LHCN-M2 (cell line): ENCODE measurements around the gene CORO1C. TPM values are rescaled to one million over a fixed set of nuclear protein-coding genes. Genes with fewer than 3 reads are reported as not detected.

Experiments
- DNase-seq: peaks from one replicate; pipeline ENCODE4 v3.0.0-alpha.2; 2012; ENCODE audit warnings: low read depth
- total RNA-seq: library from RNA; depleted of rRNA; stranded (reverse); fragments of >200 nt; gene quantifications from 2 replicates; pipeline ENCODE4 v1.2.3, GENCODE V29; 2014

The CORO1C gene
- total RNA-seq, 1 experiment from 2014 or later, result 172 TPM

GRCh38 chr12:108724890-108725151, 6.5 kb downstream of the CORO1C start:
- no peak for DNase-seq

- DNase-seq, result peak; percentile 66
Measured at GRCh38 chr12:108724054-108724889, 7.0 kb downstream of the CORO1C start.

GRCh38 chr12:108722992-108723766, 8.1 kb downstream of the CORO1C start:
- DNase-seq, result peak; percentile 78

- DNase-seq, result no peak
Measured at GRCh38 chr12:108722463-108722862, 8.9 kb downstream of the CORO1C start.

GRCh38 chr12:108721824-108722223, 9.5 kb downstream of the CORO1C start:
- no peak for DNase-seq

GRCh38 chr12:108720757-108721514, 10.4 kb downstream of the CORO1C start:
- peak; percentile 71 for DNase-seq

GRCh38 chr12:108717243-108717642, 14.1 kb downstream of the CORO1C start:
- no peak for DNase-seq

- DNase-seq, result no peak
Measured at GRCh38 chr12:108714866-108715265, 16.5 kb downstream of the CORO1C start.

GRCh38 chr12:108713471-108713870, 17.8 kb downstream of the CORO1C start:
- DNase-seq, result no peak

GRCh38 chr12:108712925-108713203, 18.5 kb downstream of the CORO1C start:
- DNase-seq, result no peak

- DNase-seq, result no peak
Measured at GRCh38 chr12:108712165-108712924, 19.0 kb downstream of the CORO1C start.

- no peak for DNase-seq
Measured at GRCh38 chr12:108711489-108712164, 19.7 kb downstream of the CORO1C start.

GRCh38 chr12:108709697-108710096, 21.6 kb downstream of the CORO1C start:
- DNase-seq, result no peak

GRCh38 chr12:108704527-108704926, 26.8 kb downstream of the CORO1C start:
- DNase-seq, result no peak

GRCh38 chr12:108702595-108703320, 28.6 kb downstream of the CORO1C start:
- peak; percentile 36 for DNase-seq

GRCh38 chr12:108701779-108702441, 29.4 kb downstream of the CORO1C start:
- peak; percentile 30 for DNase-seq

- DNase-seq, result peak; percentile 35
Measured at GRCh38 chr12:108700833-108701541, 30.3 kb downstream of the CORO1C start.

GRCh38 chr12:108699955-108700563, 31.3 kb downstream of the CORO1C start:
- no peak for DNase-seq

GRCh38 chr12:108697905-108698304, 33.4 kb downstream of the CORO1C start:
- DNase-seq, result no peak
